Activated effector memory CD4-positive, alpha-beta T cell treated with anti-CD3 and anti-CD28 coated beads, Interleukin-2, amount 50 U/mL, for 16 hours (primary cell): ENCODE data around the gene SNRNP200.

Source experiments
- DNase-seq: peaks from one replicate; pipeline ENCODE4 v3.0.0-alpha.2; 2020

SNRNP200 gene

GRCh38 chr2:96305091-96305978 lies at the start of gene SNRNP200:
SNRNP200 (minus strand) TSS chr2:96305546; CDS start chr2:96305437, 109 bp downstream.
- peak; percentile 97 for DNase-seq

GRCh38 chr2:96354492-96354891 lies 49.1 kb upstream of the SNRNP200 start:
- no peak for DNase-seq

GRCh38 chr2:96353606-96354101 lies 48.3 kb upstream of the SNRNP200 start:
- no peak for DNase-seq

GRCh38 chr2:96353032-96353561 lies 47.8 kb upstream of the SNRNP200 start:
- no peak for DNase-seq

- no peak for DNase-seq
These were observed 42.0 kb upstream of the SNRNP200 start for GRCh38 chr2:96347395-96347794.

GRCh38 chr2:96345868-96346462 lies 40.6 kb upstream of the SNRNP200 start:
- DNase-seq, result no peak

- no peak for DNase-seq
These were observed 40.1 kb upstream of the SNRNP200 start for GRCh38 chr2:96345438-96345837.

- peak; percentile 85 for DNase-seq
These were observed 38.7 kb upstream of the SNRNP200 start for GRCh38 chr2:96344011-96344410.

GRCh38 chr2:96342085-96342484 lies 36.7 kb upstream of the SNRNP200 start:
- peak; percentile 85 for DNase-seq

- DNase-seq, result peak; percentile 70
These were observed 36.3 kb upstream of the SNRNP200 start for GRCh38 chr2:96341641-96342040.

- no peak for DNase-seq
These were observed 35.4 kb upstream of the SNRNP200 start for GRCh38 chr2:96340493-96341414.

- DNase-seq, result no peak
These were observed 31.5 kb upstream of the SNRNP200 start for GRCh38 chr2:96336873-96337272.

GRCh38 chr2:96336104-96336775 lies 30.9 kb upstream of the SNRNP200 start:
- DNase-seq, result no peak

- no peak for DNase-seq
These were observed 28.4 kb upstream of the SNRNP200 start for GRCh38 chr2:96333708-96334107.

GRCh38 chr2:96330407-96330806 lies 25.1 kb upstream of the SNRNP200 start:
- no peak for DNase-seq

- DNase-seq, result no peak
These were observed 24.5 kb upstream of the SNRNP200 start for GRCh38 chr2:96329874-96330273.

- DNase-seq, result no peak
These were observed 24.1 kb upstream of the SNRNP200 start for GRCh38 chr2:96329456-96329855.

GRCh38 chr2:96326990-96327820 lies 21.9 kb upstream of the SNRNP200 start:
- DNase-seq, result peak; percentile 43

- DNase-seq, result peak; percentile 57
These were observed 21.2 kb upstream of the SNRNP200 start for GRCh38 chr2:96326564-96326963.

GRCh38 chr2:96325884-96326255 lies 20.5 kb upstream of the SNRNP200 start:
- DNase-seq, result peak; percentile 82
